HL-60 (cell line): ENCODE data around the gene FNIP2.

ENCODE experiments used
- DNase-seq, 2 experiments: peaks; one replicate each; pipeline ENCODE4 v3.0.0-alpha.2; 2010 to 2020; ENCODE audit warnings: low read depth in 1 of 2, low spot score in 1 of 2
- H3K27ac ChIP-seq: fragments of 250-450 bp; sonication (Bioruptor Pico); replicated peaks from 2 replicates; pipeline ENCODE4 v1.5.1; 2020; ENCODE audit warnings: mild to moderate bottlenecking, moderate library complexity
- H3K27me3 ChIP-seq: fragments of 250-450 bp; sonication (Bioruptor Pico); 2 replicates; pipeline ENCODE4 v1.5.1; 2021; ENCODE audit warnings: mild to moderate bottlenecking, moderate library complexity; ENCODE audit not compliant: insufficient read depth, poor library complexity, severe bottlenecking
- H3K4me3 ChIP-seq: replicated peaks from 2 replicates; pipeline ENCODE4 v1.5.1; 2011; ENCODE audit warnings: mild to moderate bottlenecking, control low read depth, low read length; ENCODE audit not compliant: insufficient read depth
- GABPA ChIP-seq: IDR thresholded peaks from 2 replicates; pipeline ENCODE4 v1.6.1; 2012; ENCODE audit warnings: low read depth
- POLR2AphosphoS5 ChIP-seq: IDR thresholded peaks from 2 replicates; pipeline ENCODE4 v1.6.1; 2012; ENCODE audit warnings: low read depth
- SPI1 ChIP-seq: IDR thresholded peaks from 2 replicates; pipeline ENCODE4 v1.6.1; 2012; ENCODE audit warnings: low read depth, mild to moderate bottlenecking, borderline replicate concordance
- TF ChIP-seq, protein P1 (sequence below): IDR thresholded peaks from 2 replicates; pipeline ENCODE4 v1.6.1; 2012; ENCODE audit warnings: low read depth; ENCODE audit not compliant: insufficient replicate concordance
- TF ChIP-seq, protein P2 (sequence below): IDR thresholded peaks from one replicate; pipeline ENCODE4 v1.5.1; 2011; ENCODE audit warnings: low read length, control low read depth, inconsistent platforms; ENCODE audit not compliant: insufficient read depth

FNIP2 gene

GRCh38 chr4:158821228-158821971 lies 52.6 kb downstream of the FNIP2 start:
- DNase-seq, result no peak
- Histone ChIP-seq H3K27me3 (no peaks in the 10 kb centered on the region), H3K4me3 (no peak overlapping the region), H3K27ac (no peak overlapping the region)
- no peak for TF ChIP-seq GABPA
- TF ChIP-seq SPI1, result no peak
- TF ChIP-seq, protein P1, sequence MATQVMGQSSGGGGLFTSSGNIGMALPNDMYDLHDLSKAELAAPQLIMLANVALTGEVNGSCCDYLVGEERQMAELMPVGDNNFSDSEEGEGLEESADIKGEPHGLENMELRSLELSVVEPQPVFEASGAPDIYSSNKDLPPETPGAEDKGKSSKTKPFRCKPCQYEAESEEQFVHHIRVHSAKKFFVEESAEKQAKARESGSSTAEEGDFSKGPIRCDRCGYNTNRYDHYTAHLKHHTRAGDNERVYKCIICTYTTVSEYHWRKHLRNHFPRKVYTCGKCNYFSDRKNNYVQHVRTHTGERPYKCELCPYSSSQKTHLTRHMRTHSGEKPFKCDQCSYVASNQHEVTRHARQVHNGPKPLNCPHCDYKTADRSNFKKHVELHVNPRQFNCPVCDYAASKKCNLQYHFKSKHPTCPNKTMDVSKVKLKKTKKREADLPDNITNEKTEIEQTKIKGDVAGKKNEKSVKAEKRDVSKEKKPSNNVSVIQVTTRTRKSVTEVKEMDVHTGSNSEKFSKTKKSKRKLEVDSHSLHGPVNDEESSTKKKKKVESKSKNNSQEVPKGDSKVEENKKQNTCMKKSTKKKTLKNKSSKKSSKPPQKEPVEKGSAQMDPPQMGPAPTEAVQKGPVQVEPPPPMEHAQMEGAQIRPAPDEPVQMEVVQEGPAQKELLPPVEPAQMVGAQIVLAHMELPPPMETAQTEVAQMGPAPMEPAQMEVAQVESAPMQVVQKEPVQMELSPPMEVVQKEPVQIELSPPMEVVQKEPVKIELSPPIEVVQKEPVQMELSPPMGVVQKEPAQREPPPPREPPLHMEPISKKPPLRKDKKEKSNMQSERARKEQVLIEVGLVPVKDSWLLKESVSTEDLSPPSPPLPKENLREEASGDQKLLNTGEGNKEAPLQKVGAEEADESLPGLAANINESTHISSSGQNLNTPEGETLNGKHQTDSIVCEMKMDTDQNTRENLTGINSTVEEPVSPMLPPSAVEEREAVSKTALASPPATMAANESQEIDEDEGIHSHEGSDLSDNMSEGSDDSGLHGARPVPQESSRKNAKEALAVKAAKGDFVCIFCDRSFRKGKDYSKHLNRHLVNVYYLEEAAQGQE, result no peak
- TF ChIP-seq, protein P2, sequence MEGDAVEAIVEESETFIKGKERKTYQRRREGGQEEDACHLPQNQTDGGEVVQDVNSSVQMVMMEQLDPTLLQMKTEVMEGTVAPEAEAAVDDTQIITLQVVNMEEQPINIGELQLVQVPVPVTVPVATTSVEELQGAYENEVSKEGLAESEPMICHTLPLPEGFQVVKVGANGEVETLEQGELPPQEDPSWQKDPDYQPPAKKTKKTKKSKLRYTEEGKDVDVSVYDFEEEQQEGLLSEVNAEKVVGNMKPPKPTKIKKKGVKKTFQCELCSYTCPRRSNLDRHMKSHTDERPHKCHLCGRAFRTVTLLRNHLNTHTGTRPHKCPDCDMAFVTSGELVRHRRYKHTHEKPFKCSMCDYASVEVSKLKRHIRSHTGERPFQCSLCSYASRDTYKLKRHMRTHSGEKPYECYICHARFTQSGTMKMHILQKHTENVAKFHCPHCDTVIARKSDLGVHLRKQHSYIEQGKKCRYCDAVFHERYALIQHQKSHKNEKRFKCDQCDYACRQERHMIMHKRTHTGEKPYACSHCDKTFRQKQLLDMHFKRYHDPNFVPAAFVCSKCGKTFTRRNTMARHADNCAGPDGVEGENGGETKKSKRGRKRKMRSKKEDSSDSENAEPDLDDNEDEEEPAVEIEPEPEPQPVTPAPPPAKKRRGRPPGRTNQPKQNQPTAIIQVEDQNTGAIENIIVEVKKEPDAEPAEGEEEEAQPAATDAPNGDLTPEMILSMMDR, result no peak
- no peak for TF ChIP-seq POLR2AphosphoS5

DNA sequence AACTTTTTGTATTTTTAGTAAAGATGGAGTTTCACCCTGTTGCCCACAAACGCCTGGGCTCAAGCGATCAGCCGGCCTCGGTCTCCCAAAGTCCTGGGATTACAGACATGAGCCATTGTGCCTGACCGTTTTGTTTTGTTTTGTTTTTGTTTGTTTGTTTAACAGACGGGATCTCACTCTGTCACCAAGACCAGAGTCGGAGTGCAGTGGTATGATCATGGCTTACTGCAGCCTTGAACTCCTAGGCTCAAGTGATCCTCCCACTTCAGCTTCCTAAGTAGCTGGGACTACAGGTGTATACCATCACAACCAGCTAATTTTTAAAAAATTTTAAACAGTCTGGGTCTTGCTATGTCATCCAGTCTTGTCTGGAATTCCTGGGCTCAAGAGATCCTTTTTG lies 53.5 kb downstream of the FNIP2 start:
- H3K4me3 ChIP-seq, result no peak overlapping the region
- DNase-seq, result no peak
- no peak overlapping the region for H3K27ac ChIP-seq
- TF ChIP-seq POLR2AphosphoS5 (no peak), SPI1 (no peak), GABPA (no peak)
- TF ChIP-seq, protein P1, result no peak
- TF ChIP-seq, protein P2, result no peak
- H3K27me3 ChIP-seq, result no peaks in the 10 kb centered on the region

DNA sequence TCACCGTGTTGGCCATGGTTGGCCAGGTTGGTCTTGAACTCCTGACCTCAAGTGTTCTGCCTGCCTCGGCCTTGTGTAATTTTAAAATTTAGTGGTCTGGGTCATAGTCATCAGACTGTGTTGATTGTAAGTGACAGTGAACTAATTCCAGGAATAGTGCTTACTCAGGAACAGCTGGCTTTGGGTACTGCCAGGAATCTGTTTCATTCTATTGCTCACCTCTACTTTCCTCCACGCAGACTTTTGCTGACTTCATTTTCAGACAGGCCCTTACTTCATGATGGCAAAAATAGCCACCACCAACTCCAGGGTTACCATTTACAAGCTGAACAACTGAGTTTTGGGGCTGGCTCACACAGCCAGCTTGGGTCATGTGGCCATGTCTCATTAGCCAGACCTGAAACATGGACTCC lies 54.6 kb downstream of the FNIP2 start:
- TF ChIP-seq POLR2AphosphoS5 (no peak), SPI1 (no peak), GABPA (no peak)
- TF ChIP-seq, protein P1, result no peak
- TF ChIP-seq, protein P2, result no peak
- DNase-seq, result no peak
- no peak overlapping the region for H3K4me3 ChIP-seq
- H3K27me3 ChIP-seq, result no peaks in the 10 kb centered on the region
- no peak overlapping the region for H3K27ac ChIP-seq
